Measurements from ENCODE around the gene CCDC61. TPM values are rescaled to one million over a fixed set of nuclear protein-coding genes. Genes with fewer than 3 reads are reported as not detected.

The CCDC61 gene
- total RNA-seq, 1 experiment from 2014 or later = 16.9 TPM

- no peaks in the 10 kb centered on the region for H4K20me1 ChIP-seq (ENCODE audit: control insufficient read depth, insufficient read depth, insufficient read length)
- H3K4me3 Mint-ChIP-seq = no peak overlapping the region
- no peak overlapping the region for H3K56ac ChIP-seq (ENCODE audit: insufficient read length, low read depth, low read length)
- H4K5ac ChIP-seq (ENCODE audit: insufficient read length, low read depth, low read length) = no peak overlapping the region
- H3K36me3 Mint-ChIP-seq (ENCODE audit: insufficient read depth in 1 of 3, low read depth in 3 of 3) = peaks cover 0 to 9% (median 5%) of the 10 kb centered on the region in 3 experiments; a peak in 2 of 7 replicates
- H2BK5ac ChIP-seq (ENCODE audit: insufficient read length, low read length) = no peak overlapping the region
- peaks cover 5% of the 10 kb centered on the region in 2 experiments for H3K4me1 Mint-ChIP-seq
- no peaks in the 10 kb centered on the region for H3K79me1 ChIP-seq (ENCODE audit: insufficient read depth, low read depth, low read length, poor library complexity, severe bottlenecking)
- H3K9ac ChIP-seq (ENCODE audit: extremely low read depth, insufficient read length, low read length) = no peak overlapping the region
- no peaks in the 10 kb centered on the region for H3K4me1 ChIP-seq (ENCODE audit: insufficient read depth, low read length)
- TF ChIP-seq, protein P1, sequence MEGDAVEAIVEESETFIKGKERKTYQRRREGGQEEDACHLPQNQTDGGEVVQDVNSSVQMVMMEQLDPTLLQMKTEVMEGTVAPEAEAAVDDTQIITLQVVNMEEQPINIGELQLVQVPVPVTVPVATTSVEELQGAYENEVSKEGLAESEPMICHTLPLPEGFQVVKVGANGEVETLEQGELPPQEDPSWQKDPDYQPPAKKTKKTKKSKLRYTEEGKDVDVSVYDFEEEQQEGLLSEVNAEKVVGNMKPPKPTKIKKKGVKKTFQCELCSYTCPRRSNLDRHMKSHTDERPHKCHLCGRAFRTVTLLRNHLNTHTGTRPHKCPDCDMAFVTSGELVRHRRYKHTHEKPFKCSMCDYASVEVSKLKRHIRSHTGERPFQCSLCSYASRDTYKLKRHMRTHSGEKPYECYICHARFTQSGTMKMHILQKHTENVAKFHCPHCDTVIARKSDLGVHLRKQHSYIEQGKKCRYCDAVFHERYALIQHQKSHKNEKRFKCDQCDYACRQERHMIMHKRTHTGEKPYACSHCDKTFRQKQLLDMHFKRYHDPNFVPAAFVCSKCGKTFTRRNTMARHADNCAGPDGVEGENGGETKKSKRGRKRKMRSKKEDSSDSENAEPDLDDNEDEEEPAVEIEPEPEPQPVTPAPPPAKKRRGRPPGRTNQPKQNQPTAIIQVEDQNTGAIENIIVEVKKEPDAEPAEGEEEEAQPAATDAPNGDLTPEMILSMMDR (conservative IDR thresholded peaks at IDR 0.05) = no peak
- no peak overlapping the region for H2BK120ac ChIP-seq (ENCODE audit: low read depth, low read length, poor library complexity, severe bottlenecking)
- no peak overlapping the region for H2BK20ac ChIP-seq (ENCODE audit: low read depth, low read length, poor library complexity, severe bottlenecking)
- no peak overlapping the region for H3K23ac ChIP-seq (ENCODE audit: insufficient read length, low read depth, low read length)
- H3T11ph ChIP-seq (ENCODE audit: low read length) = no peak overlapping the region
- no peak overlapping the region for H3K14ac ChIP-seq (ENCODE audit: insufficient read depth, low read length)
- DNase-seq = no peak
- peaks cover 19% of the 10 kb centered on the region for H3K27me3 Mint-ChIP-seq (ENCODE audit: low read depth)
- H3K23me2 ChIP-seq (ENCODE audit: insufficient read length, low read depth, low read length, poor library complexity, severe bottlenecking) = peaks cover 3% of the 10 kb centered on the region
- H3K9me3 Mint-ChIP-seq = no peaks in the 10 kb centered on the region
- no peak overlapping the region for H2AFZ ChIP-seq (ENCODE audit: low read length)
- no peaks in the 10 kb centered on the region for H3K9me3 ChIP-seq (ENCODE audit: control insufficient read depth, low read depth, low read length)
- H4K8ac ChIP-seq (replicated peaks; ENCODE audit: insufficient read length, low read depth, low read length) = no peak overlapping the region
- H3K18ac ChIP-seq (ENCODE audit: insufficient read length, low read depth, low read length) = no peak overlapping the region
- H3K27ac ChIP-seq (ENCODE audit: insufficient read length, low read depth, low read length) = no peak overlapping the region
- no peak overlapping the region for H3K27ac Mint-ChIP-seq
- H2AK5ac ChIP-seq (ENCODE audit: insufficient read length, low read length) = no peak overlapping the region
- H2BK15ac ChIP-seq (ENCODE audit: low read depth, low read length) = no peak overlapping the region
- H2BK12ac ChIP-seq (ENCODE audit: insufficient read length, low read depth, low read length) = no peak overlapping the region
- no CpG with 5 or more reads among the region's 1 CpG for WGBS (ENCODE audit: extremely low coverage, insufficient read length, low lambda C conversion rate)
- H3K79me2 ChIP-seq (ENCODE audit: insufficient read depth, low read length) = no peaks in the 10 kb centered on the region
- no peak overlapping the region for H4K91ac ChIP-seq (ENCODE audit: insufficient read length, low read depth, low read length)
- no peaks in the 10 kb centered on the region for H3K27me3 ChIP-seq (ENCODE audit: insufficient read depth, low read length)
- H3K4me2 ChIP-seq (ENCODE audit: insufficient read depth, insufficient read length, low read length) = no peak overlapping the region
- no peak overlapping the region for H3K4ac ChIP-seq (ENCODE audit: low read depth, low read length)
These were observed 47.3 kb upstream of the CCDC61 start for GRCh38 chr19:45947926-45948325.
